IPS-15b (cell line): ENCODE data around the gene BRD3.

Source experiments
- H3K27me3 ChIP-seq: one replicate; pipeline ENCODE4 v1.6.1; 2013; ENCODE audit warnings: low read length; ENCODE audit not compliant: control insufficient read depth, insufficient read depth
- H3K36me3 ChIP-seq: one replicate; pipeline ENCODE4 v1.6.1; 2013; ENCODE audit warnings: low read length; ENCODE audit not compliant: control insufficient read depth, insufficient read depth
- H3K4me1 ChIP-seq: one replicate; pipeline ENCODE4 v1.6.1; 2013; ENCODE audit warnings: mild to moderate bottlenecking, low read length; ENCODE audit not compliant: control insufficient read depth, insufficient read depth
- H3K4me3 ChIP-seq: one replicate; pipeline ENCODE4 v1.5.1; 2013; ENCODE audit warnings: low read depth, low read length
- H3K9ac ChIP-seq: one replicate; pipeline ENCODE4 v1.6.1; 2013; ENCODE audit warnings: low read depth, mild to moderate bottlenecking, low read length
- H3K9me3 ChIP-seq: one replicate; pipeline ENCODE4 v1.6.1; 2013; ENCODE audit warnings: mild to moderate bottlenecking, low read length; ENCODE audit not compliant: control insufficient read depth, insufficient read depth

The BRD3 gene

GRCh38 chr9:133998915-133999595 is 68.8 kb downstream of the BRD3 start:
- H3K27me3 ChIP-seq = no peaks in the 10 kb centered on the region

DNA sequence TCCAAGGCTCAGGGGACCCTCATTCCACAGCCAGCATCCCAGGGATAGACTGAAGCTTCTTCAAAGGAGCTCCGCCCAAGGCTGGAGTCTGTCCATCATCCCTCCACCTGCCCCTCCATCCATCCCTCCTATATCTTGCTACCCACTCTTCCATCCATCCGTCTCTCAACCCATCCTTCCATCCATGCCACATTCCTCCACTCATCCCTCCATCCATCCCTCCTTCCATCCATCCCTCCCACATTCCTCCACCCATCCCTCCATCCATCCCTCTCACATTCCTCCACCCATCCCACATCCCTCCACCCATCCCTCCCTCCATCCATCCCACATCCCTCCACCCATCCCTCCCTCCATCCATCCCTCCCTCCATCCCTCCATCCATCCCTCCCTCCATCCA is 70.2 kb downstream of the BRD3 start:
- no peaks in the 10 kb centered on the region for H3K9me3 ChIP-seq
- H3K4me3 ChIP-seq = no peak overlapping the region
- H3K36me3 ChIP-seq = no peaks in the 10 kb centered on the region
- no peaks in the 10 kb centered on the region for H3K4me1 ChIP-seq
- H3K27me3 ChIP-seq = no peaks in the 10 kb centered on the region
- no peak overlapping the region for H3K9ac ChIP-seq

More at GRCh38 chr9:133998915-133999595, 68.8 kb downstream of the BRD3 start:
- no peaks in the 10 kb centered on the region for H3K36me3 ChIP-seq
- no peaks in the 10 kb centered on the region for H3K4me1 ChIP-seq
- no peak overlapping the region for H3K9ac ChIP-seq
- no peaks in the 10 kb centered on the region for H3K9me3 ChIP-seq
- H3K4me3 ChIP-seq = no peak overlapping the region

DNA sequence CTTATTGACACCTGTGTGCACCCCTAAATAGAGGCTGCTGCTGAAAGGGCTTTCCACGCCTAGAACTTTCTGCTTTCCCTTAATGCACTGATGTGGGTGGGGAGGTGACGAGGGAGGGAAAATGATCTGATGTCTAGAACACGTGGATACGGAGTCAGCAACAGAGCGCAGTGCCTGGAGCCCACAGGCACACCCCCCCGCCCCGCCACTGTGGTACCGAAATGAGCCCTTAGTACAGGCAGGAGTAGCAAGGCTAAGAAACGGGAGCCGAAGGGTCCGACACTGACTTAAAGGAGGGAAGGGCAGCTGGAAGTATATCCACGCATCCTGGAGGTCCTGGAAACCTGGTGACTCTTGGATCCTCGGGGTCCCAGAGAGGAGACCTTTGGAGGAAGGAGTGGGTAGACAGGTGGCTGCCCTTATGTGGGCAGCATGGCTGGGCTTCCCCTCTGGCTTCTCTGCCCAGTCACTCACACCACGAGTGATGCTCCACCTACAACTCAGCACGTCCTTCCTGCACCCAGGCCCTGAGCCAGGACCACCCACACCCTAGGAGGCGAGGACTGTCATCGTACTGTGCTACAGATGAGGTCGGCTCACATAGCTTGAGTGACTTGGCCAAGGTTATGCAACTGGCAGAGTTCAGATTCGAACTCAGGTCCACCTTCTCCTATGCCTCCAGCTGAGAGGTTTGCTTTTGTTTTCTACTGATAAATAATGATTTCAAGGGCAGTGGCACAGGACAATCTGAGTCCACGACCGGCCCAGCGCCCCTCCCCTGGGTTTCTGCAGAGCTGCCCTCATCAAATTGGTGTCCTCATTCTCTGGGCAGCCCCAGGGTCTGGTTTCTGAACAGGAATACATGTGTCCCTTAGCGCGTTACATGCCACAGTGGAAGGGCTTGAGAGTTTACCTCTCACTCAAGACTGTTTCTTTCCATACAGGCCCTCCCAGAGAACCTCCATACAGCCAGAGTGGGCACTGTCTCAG is 71.0 kb downstream of the BRD3 start:
- no peaks in the 10 kb centered on the region for H3K27me3 ChIP-seq
- no peaks in the 10 kb centered on the region for H3K36me3 ChIP-seq
- no peak overlapping the region for H3K9ac ChIP-seq
- H3K4me1 ChIP-seq = no peaks in the 10 kb centered on the region
- no peaks in the 10 kb centered on the region for H3K9me3 ChIP-seq
- H3K4me3 ChIP-seq = no peak overlapping the region

DNA sequence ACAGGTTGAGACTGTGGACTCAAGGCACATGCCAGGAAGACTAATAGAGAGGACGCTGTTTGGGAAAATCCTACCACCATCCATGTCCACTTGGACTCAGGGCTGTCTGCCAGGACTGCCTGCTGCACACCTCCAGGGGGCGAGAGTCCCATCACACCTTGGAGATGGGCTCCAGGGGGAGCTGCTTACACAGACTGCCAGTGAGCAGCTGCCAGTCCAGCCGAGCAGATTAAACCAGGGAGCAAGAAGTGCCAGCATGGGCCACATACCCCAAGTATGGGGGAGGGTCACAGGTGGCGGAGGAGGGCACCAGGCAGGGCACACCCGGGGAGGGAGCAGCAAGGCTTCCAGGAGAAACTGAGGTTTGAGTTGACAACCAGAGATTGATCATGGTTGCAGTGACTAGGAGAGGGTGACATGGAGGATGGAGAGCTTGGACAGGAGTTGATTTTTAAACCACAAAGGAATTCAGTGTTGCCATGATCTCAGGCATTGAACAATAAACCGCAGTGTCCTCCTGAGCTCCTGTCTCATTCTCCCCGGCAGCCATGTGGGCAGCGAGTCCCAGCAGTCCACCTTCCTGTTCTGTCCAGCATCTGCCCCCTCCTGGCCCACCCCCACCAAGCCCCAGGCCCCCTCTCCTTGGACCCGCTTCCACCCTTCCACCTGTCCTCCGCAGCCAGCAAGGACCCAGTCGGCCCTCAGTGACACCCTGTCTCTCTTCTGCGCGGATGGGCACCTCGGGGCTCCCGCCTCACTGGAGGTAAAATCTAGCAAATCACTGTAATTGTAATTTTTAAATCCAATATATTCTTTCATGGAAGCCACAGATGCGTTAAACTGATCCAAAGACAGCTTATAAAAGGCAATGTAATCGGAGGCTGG is 72.6 kb downstream of the BRD3 start:
- H3K4me1 ChIP-seq = no peaks in the 10 kb centered on the region
- no peak overlapping the region for H3K9ac ChIP-seq
- H3K4me3 ChIP-seq = no peak overlapping the region
- H3K9me3 ChIP-seq = no peaks in the 10 kb centered on the region
- H3K27me3 ChIP-seq = no peaks in the 10 kb centered on the region
- no peaks in the 10 kb centered on the region for H3K36me3 ChIP-seq

DNA sequence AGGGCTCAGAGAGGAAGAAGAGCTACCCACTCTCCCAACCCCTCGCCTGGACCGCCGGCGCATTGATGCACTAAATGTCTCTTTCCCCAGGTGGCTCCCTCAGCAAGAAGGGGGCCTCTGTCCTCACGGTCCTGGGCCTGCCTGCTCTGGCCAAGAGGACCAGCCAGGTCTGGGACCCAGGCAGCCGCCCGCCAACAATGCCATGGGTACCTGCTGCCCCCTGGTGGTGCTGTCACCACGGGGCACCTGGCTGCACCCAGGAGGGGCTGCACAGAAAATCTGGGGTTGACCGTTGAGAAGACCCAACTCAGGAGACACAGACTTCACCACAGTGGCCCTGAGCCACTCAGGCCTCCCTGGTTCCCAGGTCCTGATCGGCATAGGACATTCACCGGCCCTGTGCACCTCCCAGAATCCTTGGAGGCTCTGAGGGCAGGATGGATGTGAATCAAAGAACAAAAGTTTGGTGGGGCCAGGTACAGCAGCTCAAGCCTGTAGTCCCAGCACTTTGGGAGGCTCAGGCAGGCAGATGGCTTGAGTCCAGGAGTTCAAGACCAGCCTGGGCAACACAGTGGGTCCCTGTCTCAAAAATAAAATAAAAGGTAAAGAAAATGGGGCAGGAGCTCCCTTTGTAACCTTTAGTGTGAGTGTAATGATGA is 73.3 kb downstream of the BRD3 start:
- H3K27me3 ChIP-seq = no peaks in the 10 kb centered on the region
- no peak overlapping the region for H3K9ac ChIP-seq
- no peaks in the 10 kb centered on the region for H3K4me1 ChIP-seq
- no peaks in the 10 kb centered on the region for H3K9me3 ChIP-seq
- no peaks in the 10 kb centered on the region for H3K36me3 ChIP-seq
- H3K4me3 ChIP-seq = no peak overlapping the region

DNA sequence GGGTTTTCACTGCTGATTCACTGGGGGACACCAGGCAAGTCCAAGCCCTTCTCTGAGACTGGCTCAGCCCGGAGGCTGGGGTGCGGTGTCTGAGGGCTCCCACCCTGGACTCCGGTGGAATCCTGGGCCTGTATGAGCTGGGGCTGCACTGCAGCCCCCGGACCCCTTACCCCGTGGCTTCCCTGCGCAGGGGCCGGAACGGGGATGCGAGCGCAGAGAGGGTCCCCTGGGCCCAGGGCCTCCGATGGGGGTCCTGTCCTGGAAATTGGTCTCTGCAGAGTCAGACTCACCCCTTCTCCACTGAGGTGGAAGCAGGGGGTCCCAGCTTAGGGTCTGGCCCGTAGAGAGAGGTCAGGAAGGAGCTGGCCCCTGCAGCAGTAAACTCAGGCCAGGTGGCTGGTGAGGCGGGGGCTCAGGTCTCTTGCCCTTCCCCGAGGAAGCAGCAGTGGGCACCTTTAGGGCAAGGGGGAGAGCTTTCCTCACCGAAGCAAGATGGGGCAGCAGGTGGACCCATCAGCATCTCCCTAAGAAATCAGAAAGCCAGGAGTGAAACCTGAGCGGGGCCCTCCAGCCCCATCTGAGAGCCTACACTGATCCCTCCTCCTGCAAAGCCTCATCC is 74.1 kb downstream of the BRD3 start:
- Histone ChIP-seq H3K27me3 (no peaks in the 10 kb centered on the region), H3K4me1 (no peaks in the 10 kb centered on the region), H3K4me3 (peak overlapping the region; percentile 64), H3K36me3 (no peaks in the 10 kb centered on the region), H3K9ac (no peak overlapping the region), H3K9me3 (no peaks in the 10 kb centered on the region)

GRCh38 chr9:133992780-133993634 is 74.8 kb downstream of the BRD3 start:
- Histone ChIP-seq H3K4me3 (peak overlapping the region; percentile 76), H3K9ac (peak overlapping the region; percentile 14), H3K9me3 (no peaks in the 10 kb centered on the region), H3K36me3 (no peaks in the 10 kb centered on the region), H3K27me3 (no peaks in the 10 kb centered on the region), H3K4me1 (peaks cover 2% of the 10 kb centered on the region)

DNA sequence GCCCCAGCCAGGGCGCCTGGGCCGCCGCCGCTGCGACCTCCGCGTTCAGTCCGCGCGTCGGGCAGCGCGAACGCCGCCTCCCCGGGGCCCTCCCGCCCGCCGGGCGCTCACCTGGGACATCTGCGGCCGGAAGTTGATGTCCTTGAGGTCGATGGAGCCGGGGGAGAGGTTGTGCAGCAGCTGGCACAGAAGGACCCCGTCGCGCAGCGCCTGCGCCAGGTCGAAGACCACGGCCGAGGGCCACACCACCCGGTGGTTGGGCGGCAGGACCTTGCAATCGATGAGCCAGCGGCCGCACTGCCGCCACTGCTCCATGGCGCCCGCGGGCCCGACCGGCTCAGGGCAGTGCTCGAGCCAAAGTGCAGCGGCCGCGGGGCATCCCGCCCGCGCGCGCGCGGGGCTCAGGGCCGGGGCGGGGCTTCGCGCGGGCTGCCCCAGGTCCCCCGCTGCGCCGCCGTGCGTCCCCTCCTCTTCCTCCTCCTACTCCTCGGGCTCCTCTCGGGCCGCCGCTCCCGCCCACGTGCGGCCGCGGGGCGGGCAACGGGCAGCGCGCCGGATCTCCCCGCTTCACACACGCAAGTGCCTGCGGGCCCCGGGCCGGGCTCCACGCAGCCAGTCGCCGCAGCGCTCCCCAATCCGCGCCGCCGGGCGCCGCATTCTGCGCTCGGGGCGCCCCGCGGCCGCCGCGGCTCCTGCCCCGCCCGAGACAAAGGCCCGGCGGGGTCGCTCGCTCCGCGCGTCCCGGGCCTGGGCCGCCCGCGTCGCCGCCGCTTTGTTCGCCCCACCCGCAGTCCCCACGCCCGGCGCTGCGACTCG is 75.7 kb downstream of the BRD3 start, which contains the start of gene VAV2:
Gene VAV2 (minus strand): TSS at position 361 of the 816 bp plus-strand sequence. CDS start 46 bp downstream, at position 315.
- Histone ChIP-seq H3K9me3 (no peaks in the 10 kb centered on the region), H3K4me3 (peak within 1 kb of the TSS; percentile 76), H3K9ac (peak within 1 kb of the TSS; percentile 16), H3K27me3 (no peaks in the 10 kb centered on the region), H3K4me1 (peaks cover 2% of the 10 kb centered on the region), H3K36me3 (no peaks in the 10 kb centered on the region)

GRCh38 chr9:133991214-133991921 is 76.5 kb downstream of the BRD3 start:
- Histone ChIP-seq H3K27me3 (no peaks in the 10 kb centered on the region), H3K4me3 (peak overlapping the region; percentile 76), H3K9ac (peak overlapping the region; percentile 16), H3K9me3 (no peaks in the 10 kb centered on the region), H3K36me3 (no peaks in the 10 kb centered on the region), H3K4me1 (peaks cover 2% of the 10 kb centered on the region)
